Kidney epithelial cell (primary cell): Measurements from ENCODE around the gene NELFCD. TPM values are rescaled to one million over a fixed set of nuclear protein-coding genes. Genes with fewer than 3 reads are reported as not detected.
"Not testable (repeated sequence)": the region's sequence is repeated elsewhere in the genome, so short reads cannot be mapped to it uniquely, and the experiment has no call there.

Source experiments
- DNase-seq: peaks from one replicate; pipeline ENCODE4 v3.0.0-alpha.2; 2010; ENCODE audit warnings: low read depth
- H3K27me3 ChIP-seq: 2 replicates; pipeline ENCODE4 v1.6.0; 2011; ENCODE audit warnings: low read length; ENCODE audit not compliant: control insufficient read depth, insufficient read depth
- H3K36me3 ChIP-seq: 2 replicates; pipeline ENCODE4 v1.5.1; 2011; ENCODE audit warnings: low read length; ENCODE audit not compliant: control insufficient read depth, insufficient read depth
- H3K4me3 ChIP-seq: 2 replicates; pipeline ENCODE4 v1.5.1; 2011; ENCODE audit warnings: low read depth, mild to moderate bottlenecking, control low read depth, low read length
- total RNA-seq: library from RNA; depleted of rRNA; stranded (reverse); fragments of >200 nt; gene quantifications from 2 replicates; pipeline ENCODE4 v1.2.3, GENCODE V29; 2015
- TF ChIP-seq, protein P1 (sequence below): IDR thresholded peaks from 2 replicates; pipeline ENCODE4 v1.5.1; 2011; ENCODE audit warnings: mild to moderate bottlenecking, moderate library complexity, low read length, control low read depth, inconsistent platforms; ENCODE audit not compliant: insufficient read depth, poor library complexity, severe bottlenecking

Gene NELFCD
- total RNA-seq, 1 donor from 2014 or later, result 43.7 TPM

- no peak overlapping the region for H3K4me3 ChIP-seq
- peaks cover 2% of the 10 kb centered on the region for H3K27me3 ChIP-seq
- no peak for DNase-seq
- TF ChIP-seq, protein P1, sequence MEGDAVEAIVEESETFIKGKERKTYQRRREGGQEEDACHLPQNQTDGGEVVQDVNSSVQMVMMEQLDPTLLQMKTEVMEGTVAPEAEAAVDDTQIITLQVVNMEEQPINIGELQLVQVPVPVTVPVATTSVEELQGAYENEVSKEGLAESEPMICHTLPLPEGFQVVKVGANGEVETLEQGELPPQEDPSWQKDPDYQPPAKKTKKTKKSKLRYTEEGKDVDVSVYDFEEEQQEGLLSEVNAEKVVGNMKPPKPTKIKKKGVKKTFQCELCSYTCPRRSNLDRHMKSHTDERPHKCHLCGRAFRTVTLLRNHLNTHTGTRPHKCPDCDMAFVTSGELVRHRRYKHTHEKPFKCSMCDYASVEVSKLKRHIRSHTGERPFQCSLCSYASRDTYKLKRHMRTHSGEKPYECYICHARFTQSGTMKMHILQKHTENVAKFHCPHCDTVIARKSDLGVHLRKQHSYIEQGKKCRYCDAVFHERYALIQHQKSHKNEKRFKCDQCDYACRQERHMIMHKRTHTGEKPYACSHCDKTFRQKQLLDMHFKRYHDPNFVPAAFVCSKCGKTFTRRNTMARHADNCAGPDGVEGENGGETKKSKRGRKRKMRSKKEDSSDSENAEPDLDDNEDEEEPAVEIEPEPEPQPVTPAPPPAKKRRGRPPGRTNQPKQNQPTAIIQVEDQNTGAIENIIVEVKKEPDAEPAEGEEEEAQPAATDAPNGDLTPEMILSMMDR, result no peak
- no peaks in the 10 kb centered on the region for H3K36me3 ChIP-seq
These were observed 21.4 kb upstream of the NELFCD start for GRCh38 chr20:58959652-58960051.

GRCh38 chr20:58963060-58963584 is 17.9 kb upstream of the NELFCD start:
- TF ChIP-seq, protein P1, result no peak
- Histone ChIP-seq H3K4me3 (no peak overlapping the region), H3K27me3 (peaks cover 2% of the 10 kb centered on the region), H3K36me3 (no peaks in the 10 kb centered on the region)
- no peak for DNase-seq

GRCh38 chr20:58963922-58964321 is 17.1 kb upstream of the NELFCD start:
- not testable (repeated sequence) for H3K4me3 ChIP-seq, H3K27me3 ChIP-seq, H3K36me3 ChIP-seq, DNase-seq

- no peaks in the 10 kb centered on the region for H3K36me3 ChIP-seq
- H3K4me3 ChIP-seq, result no peak overlapping the region
- peaks cover 2% of the 10 kb centered on the region for H3K27me3 ChIP-seq
- DNase-seq, result no peak
- TF ChIP-seq, protein P1, result no peak
These were observed 15.6 kb upstream of the NELFCD start for GRCh38 chr20:58965270-58966064.

DNA sequence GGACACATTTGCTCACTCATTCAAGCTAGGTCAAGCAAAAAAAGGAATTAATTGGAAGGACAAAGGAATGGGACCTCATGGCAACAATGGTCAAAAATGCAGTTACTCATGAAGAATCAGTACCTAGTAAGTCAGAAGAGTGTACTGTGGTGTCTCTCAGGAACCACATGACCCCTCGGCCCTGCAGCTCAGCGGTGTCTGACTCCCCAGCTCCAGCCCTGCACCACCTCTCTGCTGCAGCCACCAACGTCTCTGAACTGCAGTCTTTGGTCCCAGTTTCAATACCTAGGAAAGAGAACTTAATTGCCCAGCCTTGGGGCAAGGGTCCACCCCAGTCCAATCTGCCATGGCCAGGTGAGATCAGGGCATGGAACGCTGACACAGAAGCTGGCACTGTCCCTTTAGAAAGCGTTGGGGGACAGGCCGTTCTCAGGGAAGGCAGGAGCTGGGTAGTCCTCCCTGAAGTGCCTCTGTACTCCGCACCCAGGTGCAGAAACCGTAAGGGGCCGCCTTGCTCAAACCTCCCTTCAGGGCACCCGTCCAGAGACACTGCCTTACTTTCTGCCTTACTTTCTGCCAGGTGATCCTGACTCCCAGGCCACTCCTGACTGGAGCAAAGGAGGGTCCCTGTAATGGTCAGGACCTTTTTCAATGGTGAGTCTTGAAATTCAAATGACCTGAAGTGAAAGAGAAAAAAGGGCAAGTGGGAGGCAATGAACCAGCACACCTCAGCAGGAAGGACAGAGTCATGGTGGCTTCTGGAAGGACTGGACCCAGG is 13.2 kb upstream of the NELFCD start:
- H3K36me3 ChIP-seq, result no peaks in the 10 kb centered on the region
- H3K27me3 ChIP-seq, result no peaks in the 10 kb centered on the region
- TF ChIP-seq, protein P1, result no peak
- no peak overlapping the region for H3K4me3 ChIP-seq
- no peak for DNase-seq

DNA sequence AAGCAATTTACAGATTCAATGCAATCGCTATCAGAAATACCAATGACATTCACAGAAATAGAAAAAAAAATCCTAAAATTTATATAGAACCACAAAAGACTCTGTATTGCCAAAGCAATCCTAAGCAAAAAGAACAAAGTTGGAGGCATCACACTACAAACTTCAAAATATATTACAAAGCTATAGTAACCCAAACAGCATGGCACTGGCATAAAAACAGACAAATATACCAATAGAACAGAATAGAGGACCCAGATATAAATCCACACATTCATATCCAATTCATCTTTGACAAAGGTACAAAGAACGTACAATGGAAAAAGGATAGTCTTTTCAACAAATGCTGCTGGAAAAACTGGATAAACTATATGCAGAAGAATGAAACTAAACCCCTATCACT is 11.6 kb upstream of the NELFCD start:
- no peaks in the 10 kb centered on the region for H3K36me3 ChIP-seq
- no peak overlapping the region for H3K4me3 ChIP-seq
- DNase-seq, result no peak
- TF ChIP-seq, protein P1, result no peak
- H3K27me3 ChIP-seq, result no peaks in the 10 kb centered on the region
